ENCODE results near the gene DCLK1.
"Not testable (repeated sequence)": the region's sequence is repeated elsewhere in the genome, so short reads cannot be mapped to it uniquely, and the experiment has no call there.

The DCLK1 gene

DNA sequence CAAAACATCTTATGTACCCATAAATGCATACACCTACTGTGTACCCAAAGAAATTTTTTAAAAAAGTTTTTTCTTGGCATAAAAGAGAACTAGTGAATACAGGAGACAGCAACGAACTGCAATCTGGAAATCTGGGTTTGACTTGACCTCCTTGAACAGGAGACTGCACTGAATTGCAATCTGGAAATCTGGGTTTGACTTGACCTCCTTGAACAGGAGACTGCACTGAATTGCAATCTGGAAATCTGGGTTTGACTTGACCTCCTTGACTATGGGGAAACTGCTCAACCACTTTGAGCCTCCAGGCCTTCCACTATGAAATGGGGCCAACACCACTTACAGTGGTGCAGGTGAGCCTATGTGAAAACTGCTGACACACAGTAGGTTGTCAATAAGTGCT is 147.5 kb downstream of the DCLK1 start:
- not testable (repeated sequence) for DNase-seq

DNA sequence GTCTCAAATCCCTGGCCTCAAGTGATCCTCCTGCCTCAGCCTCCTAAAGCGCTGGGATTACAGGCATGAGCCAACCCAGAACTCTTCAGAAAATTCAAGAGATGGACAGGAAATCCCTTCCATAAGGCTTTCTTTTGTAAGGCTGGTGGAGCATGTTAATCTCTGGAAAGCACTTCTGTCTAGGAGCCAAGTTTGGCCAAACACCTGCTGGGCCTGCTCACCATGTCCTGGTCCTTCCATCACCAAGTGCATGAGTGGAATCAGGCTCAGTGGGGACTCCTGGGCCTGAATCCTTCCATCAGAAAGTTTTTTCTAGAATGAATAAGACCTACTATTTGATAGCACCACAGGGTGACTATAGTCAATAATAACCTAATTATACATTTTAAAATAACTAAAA is 148.0 kb downstream of the DCLK1 start:
- peak in 1 of 2 experiments; percentile 57 for DNase-seq

DNA sequence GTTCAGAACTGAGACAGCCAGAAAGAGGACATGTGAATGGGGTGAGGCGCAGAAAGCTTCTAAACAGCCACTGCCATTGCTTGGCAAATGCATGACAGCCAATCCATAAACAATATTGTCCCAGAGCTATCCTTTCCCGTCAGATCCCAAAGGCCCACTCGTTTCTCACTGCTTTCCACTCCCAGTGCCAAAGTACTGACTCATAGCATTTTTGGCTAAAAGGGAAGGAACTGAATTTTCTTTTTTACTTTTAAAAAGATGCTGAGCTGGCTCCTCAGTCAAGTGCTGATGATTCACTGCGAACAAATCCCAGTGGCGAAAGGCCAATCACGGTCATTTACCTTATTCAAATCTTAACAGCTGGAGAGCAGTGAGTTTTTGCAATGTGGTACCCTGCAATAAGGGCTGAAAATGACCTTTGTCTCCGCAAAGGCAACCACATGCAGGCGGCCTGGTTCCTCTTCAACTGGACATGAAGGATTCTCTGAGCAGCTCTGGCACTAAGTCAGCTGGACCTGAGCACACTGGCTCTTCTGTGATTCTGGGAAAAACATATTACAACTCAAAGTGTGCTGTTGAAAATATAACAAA is 151.7 kb downstream of the DCLK1 start:
- peak; percentile 67 to 90 for DNase-seq

DNA sequence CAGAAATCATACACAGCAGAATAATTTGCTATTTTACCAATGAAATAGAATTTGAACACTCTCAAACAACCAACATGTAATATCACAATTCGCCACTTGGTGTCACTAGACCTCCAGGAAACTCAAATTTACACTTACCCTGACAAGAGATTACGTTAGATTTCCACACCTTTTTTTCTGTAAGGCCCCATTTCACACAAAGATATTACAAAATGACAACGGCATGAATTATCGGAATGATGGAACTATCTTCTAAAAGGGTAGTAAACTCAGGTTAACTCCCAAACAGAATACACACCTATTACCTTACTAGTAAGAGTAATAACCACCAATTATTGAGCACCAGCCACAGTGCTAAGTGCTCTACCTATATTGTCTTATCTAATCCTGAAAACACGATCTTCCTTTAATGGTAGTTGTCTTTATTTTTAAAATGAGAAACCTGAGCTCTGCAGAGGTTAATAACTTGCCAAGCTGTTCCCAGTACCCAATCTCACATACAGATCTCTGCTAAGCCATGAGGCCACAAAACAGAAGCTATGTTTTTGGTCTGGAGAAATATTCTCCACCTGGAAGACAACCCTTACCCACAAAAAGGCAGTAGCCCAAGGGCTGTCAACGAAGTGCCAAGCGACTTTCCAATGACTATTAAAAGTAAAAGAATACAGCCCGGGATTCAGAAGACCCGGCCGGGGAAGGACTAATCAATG is 152.4 kb downstream of the DCLK1 start:
- DNase-seq: peak; percentile 50 to 71

DNA sequence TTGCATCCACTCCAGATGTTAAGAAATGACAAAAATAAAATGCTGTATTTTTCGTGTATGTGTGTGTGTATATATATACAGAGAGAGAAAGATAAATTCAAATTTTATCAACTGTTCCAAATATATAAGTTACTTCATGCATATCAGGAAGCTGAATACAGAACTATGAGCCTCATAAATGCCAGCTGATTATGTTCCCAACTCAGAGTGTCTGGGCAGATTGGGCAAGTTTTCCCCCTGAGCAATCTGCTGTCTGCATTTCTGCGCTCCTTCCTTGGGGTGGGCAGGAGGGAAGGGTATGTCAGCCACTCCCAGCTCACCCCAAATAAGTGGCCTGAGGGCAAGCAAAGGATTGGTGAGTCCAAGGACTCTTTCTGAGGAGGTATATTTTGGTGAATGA is 154.1 kb downstream of the DCLK1 start:
- DNase-seq: no peak

DNA sequence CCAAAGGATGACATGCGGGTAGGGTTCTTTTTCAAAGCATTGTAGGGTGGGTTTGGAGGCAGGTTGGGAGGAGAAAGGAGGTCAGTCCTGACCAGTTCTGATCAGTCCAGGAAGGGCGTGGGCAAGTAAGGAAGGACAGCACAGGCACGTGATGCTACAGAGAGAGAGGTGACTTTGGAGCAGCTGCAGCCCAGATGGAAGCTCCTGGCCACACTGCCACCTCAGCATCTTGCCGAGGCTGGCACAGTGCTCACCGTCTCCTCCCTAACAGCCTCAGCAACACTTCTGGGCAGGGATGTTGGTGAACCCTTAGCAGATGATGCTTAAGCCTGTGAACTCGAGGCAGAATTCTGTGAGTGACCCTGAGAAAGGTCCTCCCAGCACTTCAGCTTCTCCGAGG is 155.1 kb downstream of the DCLK1 start:
- DNase-seq: no peak

DNA sequence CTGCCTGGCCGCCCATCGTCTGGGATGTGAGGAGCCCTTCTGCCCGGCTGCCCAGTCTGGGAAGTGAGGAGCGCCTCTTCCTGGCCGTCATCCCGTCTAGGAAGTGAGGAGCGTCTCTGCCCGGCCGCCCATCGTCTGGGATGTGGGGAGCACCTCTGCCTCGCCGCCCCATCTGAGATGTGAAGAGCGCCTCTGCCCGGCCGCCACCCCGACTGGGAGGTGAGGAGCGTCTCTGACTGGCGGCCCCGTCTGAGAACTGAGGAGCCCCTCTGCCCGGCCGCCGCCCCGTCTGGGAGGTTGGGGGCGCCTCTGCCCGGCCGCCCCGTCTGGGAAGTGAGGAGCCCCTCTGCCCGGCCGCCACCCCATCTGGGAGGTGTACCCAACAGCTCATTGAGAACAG is 164.2 kb downstream of the DCLK1 start:
- not testable (repeated sequence) for DNase-seq

DNA sequence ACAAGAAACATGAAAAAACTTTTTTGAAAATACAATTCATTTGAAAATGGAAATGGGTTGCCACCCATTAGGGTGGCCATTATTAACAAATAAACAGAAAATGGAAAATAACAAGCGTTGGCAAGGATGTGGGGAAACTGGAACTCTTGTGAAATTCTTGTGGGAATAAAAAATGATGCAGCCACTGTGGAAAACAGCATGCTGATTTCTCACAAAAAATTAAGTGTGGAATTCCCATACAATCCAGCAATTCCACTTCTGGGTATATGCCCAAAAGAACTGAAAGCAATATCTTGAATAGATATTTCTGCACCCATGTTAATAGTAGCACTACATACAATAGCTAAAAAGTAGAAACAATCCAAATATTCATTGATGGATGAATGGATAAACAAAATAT is 165.2 kb downstream of the DCLK1 start:
- no peak for DNase-seq

DNA sequence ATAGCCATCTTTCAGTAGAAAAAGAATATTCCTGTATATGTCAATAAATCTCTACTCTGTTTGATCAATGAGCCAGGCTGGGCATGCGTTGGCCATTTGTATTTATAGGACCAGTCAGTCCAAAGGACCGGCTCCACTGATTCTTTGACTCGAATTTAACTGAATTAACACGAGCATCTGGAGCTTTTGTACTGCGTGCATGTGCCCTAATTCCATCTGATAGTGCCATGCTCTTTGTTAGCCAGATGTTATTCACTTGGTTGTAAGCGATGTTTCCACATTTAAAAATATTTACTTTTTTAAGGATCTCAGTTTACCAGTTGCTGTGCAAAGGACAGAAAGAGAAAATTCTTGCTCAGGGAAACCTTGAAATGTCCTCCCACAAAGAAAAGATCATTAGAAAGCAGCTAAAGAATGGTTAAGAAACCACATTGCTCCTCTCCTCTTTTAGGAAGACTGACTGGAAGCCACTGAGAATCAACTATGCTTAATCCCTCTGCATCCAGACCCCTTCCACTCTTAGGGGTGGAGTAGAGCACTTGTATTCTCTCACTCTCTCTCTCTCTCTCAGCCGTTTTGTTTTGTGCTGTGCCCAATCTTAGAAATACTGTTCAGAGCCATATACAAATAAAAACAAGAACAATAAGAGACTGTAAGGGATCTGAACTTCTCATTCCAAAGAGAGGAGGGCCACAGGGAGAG is 165.8 kb downstream of the DCLK1 start:
- DNase-seq: no peak

DNA sequence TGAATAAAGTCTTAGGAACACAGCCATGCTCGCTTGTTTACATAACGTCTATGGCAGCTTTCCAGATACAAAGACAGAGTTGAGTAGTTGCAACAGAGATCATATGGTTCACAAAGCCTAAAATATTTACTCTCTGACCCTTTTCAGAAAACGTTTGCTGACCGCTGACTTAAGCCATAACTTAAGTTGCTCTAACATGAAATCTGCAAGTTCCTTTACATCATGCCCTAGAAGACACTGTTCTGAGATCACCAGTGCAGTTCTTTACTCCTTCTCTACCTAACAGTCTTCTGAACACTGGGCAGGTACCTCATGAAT is 166.4 kb downstream of the DCLK1 start:
- DNase-seq: peak in 1 of 2 experiments; percentile 30

DNA sequence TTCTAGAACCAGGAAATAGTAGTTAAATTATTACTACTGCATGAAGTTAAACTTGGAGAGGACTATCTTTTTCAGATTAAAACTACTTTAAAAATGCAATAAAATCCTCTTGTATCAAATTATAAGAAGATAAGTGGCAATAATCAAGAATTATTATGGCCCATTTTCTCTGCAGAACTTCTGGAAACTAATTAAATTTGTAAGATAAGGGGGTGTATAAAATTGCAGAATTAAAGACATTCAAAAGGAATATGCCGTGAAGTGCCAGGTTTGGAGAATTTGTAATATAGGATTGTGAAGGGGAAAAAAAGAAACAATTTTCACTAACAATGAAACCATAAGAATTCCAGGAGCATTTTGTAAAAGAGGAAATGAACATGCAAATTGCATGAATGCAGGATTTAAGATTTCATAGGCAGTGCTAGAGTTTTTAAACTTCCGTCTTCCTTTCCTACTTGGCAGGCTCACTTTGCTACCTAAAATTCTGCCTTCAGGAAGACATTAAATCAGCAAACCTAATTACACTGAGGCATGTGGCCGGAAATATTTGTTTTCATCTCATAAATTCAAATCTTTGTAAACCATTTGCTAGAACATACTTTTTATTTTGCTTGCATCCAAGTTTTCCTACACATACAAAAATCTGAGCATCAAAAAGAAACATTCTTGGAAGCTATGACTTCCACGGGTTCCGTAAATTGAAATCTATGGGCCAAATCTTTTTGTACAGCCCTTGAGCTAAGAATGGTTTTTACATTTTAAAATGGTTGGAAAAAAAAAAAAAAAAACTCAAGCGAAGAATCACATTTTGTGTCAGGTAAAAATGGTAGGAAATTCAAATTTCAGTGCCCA is 166.9 kb downstream of the DCLK1 start:
- no peak for DNase-seq

DNA sequence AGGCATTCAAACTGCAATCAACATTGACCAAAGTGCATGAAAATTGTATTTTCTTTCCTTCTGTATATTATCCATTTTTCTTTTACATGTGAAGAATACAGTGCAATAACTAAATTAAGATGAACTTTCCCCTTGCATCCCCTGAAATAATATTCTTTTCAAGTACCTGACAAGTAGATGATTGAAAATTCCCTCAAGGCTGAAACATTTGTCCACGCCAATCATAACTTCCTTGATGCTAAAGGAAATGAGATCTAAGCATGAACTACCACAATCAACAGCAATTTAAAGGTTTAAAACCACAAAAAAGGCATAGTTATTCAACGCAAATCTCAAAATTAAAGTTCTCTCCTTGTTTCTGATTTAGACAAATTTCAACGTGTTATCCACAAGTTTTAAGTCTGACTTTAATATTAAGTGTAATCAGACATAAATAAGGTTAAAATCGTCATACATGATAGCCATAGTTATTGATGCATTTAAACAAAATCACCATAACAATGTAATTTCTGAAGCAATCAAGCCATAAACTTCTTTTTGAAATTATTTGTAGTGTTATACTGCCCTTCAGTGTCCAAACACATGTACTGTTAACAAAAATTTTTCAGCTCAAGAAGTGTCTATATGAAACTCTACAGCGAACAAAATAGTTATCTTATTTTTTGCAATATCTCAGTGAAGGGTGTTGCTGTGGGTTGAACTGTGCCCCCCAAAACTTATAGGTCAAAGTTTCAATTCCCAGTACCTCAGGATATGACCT is 169.5 kb downstream of the DCLK1 start:
- DNase-seq: peak in 1 of 2 experiments; percentile 39

DNA sequence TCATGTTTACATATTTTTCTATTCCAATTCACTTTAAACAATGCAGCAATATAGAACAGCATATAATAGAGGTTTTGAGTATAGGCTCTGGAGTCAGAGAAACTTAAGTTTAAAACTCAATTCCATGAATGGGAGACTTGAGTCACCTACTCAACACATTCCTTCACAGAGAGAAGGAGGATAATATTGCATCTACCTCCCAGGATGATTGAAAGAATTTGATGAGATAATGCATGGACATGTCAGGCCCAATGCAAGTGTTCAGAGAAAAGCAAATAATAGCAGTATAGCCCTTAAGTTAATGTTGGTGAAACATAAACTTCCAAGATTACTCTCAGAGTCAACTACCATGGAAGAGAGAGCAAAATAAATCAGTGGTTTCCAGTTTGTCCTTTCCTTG is 170.2 kb downstream of the DCLK1 start:
- DNase-seq: no peak

DNA sequence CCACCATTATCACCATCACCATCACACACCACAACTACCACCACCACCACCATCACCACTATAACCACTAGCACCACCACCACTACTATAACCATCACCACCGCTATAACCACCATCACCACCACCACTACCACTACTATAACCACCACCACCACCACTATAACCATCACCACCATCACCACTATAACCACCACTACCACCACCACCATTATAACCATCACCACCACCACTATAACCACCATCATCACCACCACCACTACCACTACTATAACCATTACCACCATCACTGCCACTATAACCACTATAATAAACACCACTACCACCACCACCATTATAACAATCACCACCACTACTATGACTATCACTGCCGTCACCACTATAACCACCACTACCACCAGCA is 173.2 kb downstream of the DCLK1 start:
- DNase-seq: no peak

DNA sequence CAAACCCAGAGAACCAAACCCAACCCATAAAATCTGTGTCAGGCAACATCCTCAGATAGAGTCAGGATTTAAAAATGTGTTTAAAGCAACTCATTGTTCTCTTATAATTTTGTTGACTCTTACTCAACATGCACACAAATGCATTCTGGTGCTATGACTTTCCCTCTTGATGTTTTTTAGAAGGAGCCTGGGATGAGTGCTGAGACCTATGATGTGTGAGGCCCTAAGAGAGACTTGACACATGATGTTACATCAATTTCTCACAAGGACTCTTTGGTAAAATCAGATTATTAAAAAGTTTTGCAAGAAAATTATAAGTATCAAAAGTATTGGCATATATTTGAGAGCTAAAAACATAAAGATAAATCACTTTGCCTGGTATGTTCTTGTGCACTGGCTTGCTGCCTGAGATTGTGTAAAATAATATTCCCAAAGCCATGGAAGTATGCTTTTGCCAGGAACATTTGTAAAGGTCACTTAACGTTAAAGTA is 173.9 kb downstream of the DCLK1 start:
- no peak for DNase-seq

DNA sequence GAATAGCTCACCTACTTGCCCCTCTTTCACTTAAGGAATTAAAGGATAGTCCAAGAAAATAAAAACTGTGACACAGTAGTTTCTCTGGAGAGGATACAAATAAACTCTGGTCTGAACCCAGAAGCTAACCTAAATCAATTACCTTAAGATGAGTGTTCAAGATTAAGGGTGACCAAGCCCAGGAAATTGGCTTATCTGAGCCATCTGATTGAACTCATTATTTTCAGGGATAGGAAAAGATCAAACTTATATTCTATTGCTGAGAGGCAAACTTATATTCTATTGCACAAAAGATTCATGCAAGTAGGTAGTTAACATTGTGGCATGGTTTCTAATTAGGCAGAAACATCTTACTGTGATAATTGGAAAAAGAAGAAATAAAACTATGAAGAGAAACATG is 175.1 kb downstream of the DCLK1 start:
- DNase-seq: no peak

DNA sequence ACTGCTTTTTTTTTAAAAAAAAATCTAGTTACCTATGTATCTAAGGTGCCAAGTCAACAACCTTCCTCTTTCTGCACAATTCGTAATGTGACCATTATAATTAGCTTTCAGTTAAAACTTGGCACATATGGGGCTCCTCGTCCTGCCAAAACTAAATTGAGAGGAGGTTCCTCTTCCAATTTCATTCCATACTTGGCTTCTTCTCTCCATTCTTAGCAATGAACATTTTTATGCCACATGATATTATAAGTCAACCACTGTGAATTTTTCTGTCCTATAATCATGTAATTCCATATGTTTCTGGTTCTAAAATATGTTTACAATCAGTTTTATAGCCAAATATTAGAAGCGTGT is 177.0 kb downstream of the DCLK1 start:
- peak; percentile 87 to 91 for DNase-seq

DNA sequence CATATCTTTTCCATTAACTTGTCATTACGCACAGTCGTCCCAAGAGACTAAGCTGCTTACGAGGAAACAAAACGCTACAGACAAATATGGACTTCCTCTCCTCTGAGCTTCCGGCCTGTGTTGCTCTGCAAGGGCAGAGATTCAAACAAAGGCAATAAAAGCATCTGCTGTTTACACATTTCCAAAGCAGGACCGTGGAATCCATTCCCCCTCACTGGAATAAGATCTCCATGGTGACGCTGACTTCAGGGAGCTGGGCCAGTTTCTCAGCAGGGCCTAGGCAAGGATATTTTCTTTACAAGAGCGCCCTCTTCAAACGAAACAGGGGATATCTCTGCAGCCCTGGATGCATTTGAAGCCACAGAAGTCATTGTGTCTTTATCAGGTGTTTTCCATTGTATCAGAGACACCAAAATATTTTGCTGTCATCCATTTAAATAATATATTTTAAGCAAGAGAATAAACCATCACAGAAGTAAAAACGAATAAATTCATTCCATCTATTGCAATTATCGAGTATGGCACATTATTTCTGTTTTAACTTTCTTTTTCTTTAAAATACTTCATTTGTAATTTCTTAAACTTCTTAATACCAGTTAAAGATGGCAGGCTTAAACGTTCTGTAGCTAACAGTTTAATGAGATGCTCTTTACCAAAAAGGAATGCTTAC is 177.5 kb downstream of the DCLK1 start:
- DNase-seq: peak; percentile 93 to 98

DNA sequence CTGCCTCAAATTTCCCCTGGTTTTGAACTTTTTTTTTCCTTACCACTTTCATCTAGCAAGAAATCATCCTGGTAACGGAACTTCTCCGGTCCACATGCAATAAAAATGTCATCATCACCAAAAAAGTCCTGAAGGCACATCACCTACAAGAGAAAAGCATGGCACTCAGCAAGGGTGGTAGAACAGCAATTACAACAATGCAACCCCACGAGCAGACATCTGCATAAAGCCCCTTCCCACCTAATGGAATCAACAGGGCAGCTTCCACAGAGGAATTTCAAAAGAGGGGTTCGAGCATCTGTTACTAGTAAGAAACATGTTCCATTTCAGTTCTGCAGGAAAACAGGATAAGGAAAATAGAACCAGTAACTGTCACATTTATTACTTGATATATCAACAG is 183.9 kb downstream of the DCLK1 start:
- DNase-seq: no peak

DNA sequence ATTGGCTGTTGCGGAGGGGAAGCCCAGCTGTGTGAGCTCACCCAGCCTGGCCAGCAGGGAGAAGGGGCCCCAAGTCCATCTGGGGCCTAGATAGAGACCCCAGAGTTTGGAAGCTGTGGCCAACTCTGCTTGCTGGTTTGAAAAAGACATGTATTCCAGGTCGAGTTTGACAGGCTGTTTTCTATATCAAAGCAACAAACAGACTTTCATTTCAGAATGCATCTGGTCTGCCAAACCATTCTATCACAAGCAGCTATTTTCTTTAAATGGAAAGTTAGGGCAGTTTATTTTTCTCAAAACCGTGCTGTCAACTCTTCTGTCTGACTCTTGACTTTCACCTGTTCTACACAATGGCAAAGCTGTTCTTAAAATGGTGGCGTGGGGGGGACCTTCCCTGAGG is 185.8 kb downstream of the DCLK1 start:
- no peak for DNase-seq

DNA sequence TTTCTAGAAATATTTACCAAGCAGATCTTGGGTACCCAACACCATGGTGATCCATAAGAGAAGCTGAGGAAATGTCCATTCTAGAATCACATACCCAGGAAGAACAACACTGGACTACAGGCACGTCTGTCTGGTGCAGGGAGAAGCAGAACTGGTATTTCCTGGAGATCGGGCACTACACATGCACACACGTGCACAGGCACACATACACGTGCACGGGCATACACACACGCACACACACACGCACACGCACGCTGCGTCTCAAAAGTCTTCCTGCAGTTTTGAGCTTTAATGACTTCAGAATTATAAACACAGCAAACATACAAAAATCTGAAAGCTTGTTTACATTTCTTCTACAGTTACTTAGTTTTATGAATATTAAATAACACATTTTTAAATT is 189.8 kb downstream of the DCLK1 start:
- DNase-seq: no peak

DNA sequence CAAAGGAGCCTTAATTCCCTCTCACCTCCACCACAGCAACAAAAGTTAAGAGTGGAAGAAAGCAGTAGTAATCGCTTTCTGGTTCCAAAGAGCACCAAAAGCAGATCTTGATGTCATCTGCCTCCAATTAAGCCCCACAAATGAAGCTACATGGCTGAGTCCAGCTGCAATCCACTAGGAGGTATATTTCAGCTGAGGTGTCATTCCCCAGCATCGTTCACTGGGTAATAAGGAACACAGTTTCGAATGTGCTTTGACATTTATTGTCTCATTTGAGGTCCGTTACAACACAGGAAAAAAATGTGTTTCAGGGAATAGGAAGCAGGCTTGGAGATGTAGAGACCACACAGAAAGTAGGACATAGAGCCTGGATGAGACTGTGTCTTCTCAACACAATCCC is 190.4 kb downstream of the DCLK1 start:
- DNase-seq: no peak

All from NCI-H446 (cell line).